Measurements from ENCODE around the gene SRRD. TPM values are rescaled to one million over a fixed set of nuclear protein-coding genes. Genes with fewer than 3 reads are reported as not detected.

Gene SRRD
- total and polyA plus RNA-seq, 8 donors = 4.0 to 64.2 (median 10.0) TPM

DNA sequence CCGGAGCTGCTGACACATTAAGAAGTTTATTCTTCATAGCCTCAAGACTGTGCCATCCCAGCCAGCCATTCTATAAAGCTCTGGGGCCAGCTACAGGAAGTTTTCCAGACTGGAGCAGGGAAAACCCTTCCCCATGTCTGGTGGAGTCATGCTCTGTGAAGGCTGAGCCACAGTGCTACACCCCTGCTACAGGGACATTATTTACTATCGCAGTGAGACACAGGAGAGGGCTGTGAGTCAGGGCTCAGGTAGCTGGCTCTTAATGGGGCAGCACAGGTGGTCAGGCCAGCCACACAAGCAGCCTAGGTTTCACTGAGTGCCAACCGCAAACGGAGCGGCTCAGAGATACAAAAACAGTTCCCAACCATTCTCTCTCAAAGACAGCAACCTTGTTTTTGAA lies 12.2 kb upstream of the SRRD start:
- Histone ChIP-seq H3K27ac (peak overlapping the region in 3 of 5 donors; percentile 20 to 43 (median 41)), H3K27me3 (no peaks in the 10 kb centered on the region), H3K4me1 (peaks cover 0 to 8% (median 0%) of the 10 kb centered on the region in 4 donors), H3K4me3 (no peak overlapping the region), H3K9me3 (no peaks in the 10 kb centered on the region), H3K36me3 (peaks cover 60 to 100% (median 99%) of the 10 kb centered on the region in 4 donors)
- 71 to 83% (median 79%) methylated on average over 5 of the region's 5 CpGs for WGBS, 5 donors
- no peak for TF ChIP-seq CTCF (IDR thresholded peaks at IDR 0.05)
- no peak for TF ChIP-seq POLR2AphosphoS5 (IDR thresholded peaks at IDR 0.05)
- no peak for TF ChIP-seq EP300 (IDR thresholded peaks at IDR 0.05)
- no peak for TF ChIP-seq POLR2A (IDR thresholded peaks at IDR 0.05)
- peak; percentile 44 to 67 for DNase-seq
- intact Hi-C loops (cut with DNase I; ENCODE audit: low total_unique reads) = no loop called here

- Histone ChIP-seq H3K36me3 (peaks cover 47 to 91% (median 87%) of the 10 kb centered on the region in 4 donors), H3K27ac (no peak overlapping the region), H3K4me3 (no peak overlapping the region), H3K4me1 (peaks cover 7 to 29% (median 9%) of the 10 kb centered on the region in 4 donors), H3K27me3 (no peaks in the 10 kb centered on the region), H3K9me3 (no peaks in the 10 kb centered on the region)
- DNase-seq = no peak
- TF ChIP-seq CTCF (IDR thresholded peaks at IDR 0.05) (no peak), EP300 (IDR thresholded peaks at IDR 0.05) (no peak), POLR2A (IDR thresholded peaks at IDR 0.05) (no peak), POLR2AphosphoS5 (IDR thresholded peaks at IDR 0.05) (no peak)
- intact Hi-C loops (cut with DNase I; ENCODE audit: low total_unique reads) = no loop called here
Measured at GRCh38 chr22:26474682-26475081, 9.0 kb upstream of the SRRD start.

- H3K27me3 ChIP-seq = no peaks in the 10 kb centered on the region
- H3K4me3 ChIP-seq = no peak overlapping the region
- 82 to 96% (median 86%) methylated on average over 4 of the region's 4 CpGs for WGBS, 5 donors
- H3K4me1 ChIP-seq = peaks cover 28 to 51% (median 30%) of the 10 kb centered on the region in 4 donors
- DNase-seq = no peak
- H3K36me3 ChIP-seq = peaks cover 26 to 75% (median 66%) of the 10 kb centered on the region in 4 donors
- TF ChIP-seq EP300 (IDR thresholded peaks at IDR 0.05) = no peak
- TF ChIP-seq POLR2AphosphoS5 (IDR thresholded peaks at IDR 0.05) = no peak
- no peak for TF ChIP-seq POLR2A (IDR thresholded peaks at IDR 0.05)
- TF ChIP-seq CTCF (IDR thresholded peaks at IDR 0.05) = no peak
- intact Hi-C loops (cut with DNase I; ENCODE audit: low total_unique reads) = no loop called here
- H3K9me3 ChIP-seq = no peaks in the 10 kb centered on the region
- H3K27ac ChIP-seq = no peak overlapping the region
Measured at GRCh38 chr22:26476705-26477340, 6.9 kb upstream of the SRRD start.

DNA sequence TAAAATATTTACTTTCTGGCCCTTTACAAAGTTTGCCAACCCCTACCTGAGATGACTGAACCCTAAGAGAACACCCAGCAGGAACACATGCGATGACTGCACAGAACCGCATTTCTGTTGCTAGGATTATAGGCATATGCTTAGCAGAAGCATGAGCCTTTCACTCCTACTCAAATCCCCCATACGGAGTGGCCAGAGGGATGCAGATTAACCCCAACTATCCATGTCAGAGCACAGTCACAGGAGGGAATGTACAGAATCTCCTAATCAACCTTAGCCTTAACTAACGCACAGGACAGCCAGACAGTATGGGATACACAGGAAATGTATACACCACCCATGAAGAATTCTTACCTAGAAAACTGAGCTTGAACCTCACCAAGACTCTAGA lies 6.3 kb upstream of the SRRD start:
- Histone ChIP-seq H3K9me3 (no peaks in the 10 kb centered on the region), H3K27me3 (no peaks in the 10 kb centered on the region), H3K4me3 (no peak overlapping the region), H3K36me3 (peaks cover 24 to 70% (median 61%) of the 10 kb centered on the region in 4 donors), H3K4me1 (peaks cover 31 to 56% (median 35%) of the 10 kb centered on the region in 4 donors), H3K27ac (no peak overlapping the region)
- intact Hi-C loops (cut with DNase I; ENCODE audit: low total_unique reads) = no loop called here
- DNase-seq = no peak
- TF ChIP-seq POLR2AphosphoS5 (IDR thresholded peaks at IDR 0.05) (no peak), EP300 (IDR thresholded peaks at IDR 0.05) (no peak), POLR2A (IDR thresholded peaks at IDR 0.05) (no peak), CTCF (IDR thresholded peaks at IDR 0.05) (no peak)
- 38 to 45% (median 41%) methylated on average over 4 of the region's 4 CpGs for WGBS, 5 donors

All from stomach (tissue), 9 donors.